ENCODE measurements around the gene PIK3CD.
A peak's percentile ranks its signal among the peaks of the same experiment; 100 is the strongest.

The PIK3CD gene

GRCh38 chr1:9654051-9654833 lies 2.7 kb downstream of the PIK3CD start:
- H3K4me3 Mint-ChIP-seq, result peak overlapping the region; percentile 99
- no peaks in the 10 kb centered on the region for H3K27me3 Mint-ChIP-seq
- DNase-seq (peak in 1 of 3 experiments; percentile 16), ATAC-seq (replicated peaks) (no peak)
- H3K4me1 Mint-ChIP-seq (ENCODE audit: low read depth in 2 of 2), result peaks cover 61 to 72% of the 10 kb centered on the region in 2 donors
- H3K36me3 Mint-ChIP-seq (ENCODE audit: insufficient read depth), result peaks cover 60% of the 10 kb centered on the region
- no peaks in the 10 kb centered on the region for H3K9me3 Mint-ChIP-seq
- H3K27ac Mint-ChIP-seq, result peak overlapping the region; percentile 96 to 98

- Mint-ChIP-seq H3K36me3 (ENCODE audit: insufficient read depth) (peaks cover 68% of the 10 kb centered on the region), H3K4me3 (peak overlapping the region; percentile 99)
- peak; percentile 40 to 42 (median 42) for DNase-seq
These were observed 3.5 kb downstream of the PIK3CD start for GRCh38 chr1:9654834-9655723.

GRCh38 chr1:9655836-9656235 lies 4.3 kb downstream of the PIK3CD start:
- peaks cover 73% of the 10 kb centered on the region for H3K36me3 Mint-ChIP-seq (ENCODE audit: insufficient read depth)
- H3K27ac Mint-ChIP-seq, result peak overlapping the region; percentile 96 to 98
- peaks cover 65 to 82% of the 10 kb centered on the region in 2 donors for H3K4me1 Mint-ChIP-seq (ENCODE audit: low read depth in 2 of 2)
- no peak for DNase-seq
- H3K9me3 Mint-ChIP-seq, result no peaks in the 10 kb centered on the region
- H3K27me3 Mint-ChIP-seq, result no peaks in the 10 kb centered on the region
- no peak for ATAC-seq (replicated peaks)
- peak overlapping the region; percentile 99 for H3K4me3 Mint-ChIP-seq

More at GRCh38 chr1:9654834-9655723, 3.5 kb downstream of the PIK3CD start:
- H3K27ac Mint-ChIP-seq, result peak overlapping the region; percentile 96 to 98
- peak; percentile 41 for ATAC-seq (replicated peaks)
- H3K9me3 Mint-ChIP-seq, result no peaks in the 10 kb centered on the region
- H3K27me3 Mint-ChIP-seq, result no peaks in the 10 kb centered on the region
- H3K4me1 Mint-ChIP-seq (ENCODE audit: low read depth in 2 of 2), result peaks cover 64 to 80% of the 10 kb centered on the region in 2 donors

GRCh38 chr1:9657521-9658032 lies 6.0 kb downstream of the PIK3CD start:
- DNase-seq (no peak), ATAC-seq (replicated peaks) (no peak)
- Mint-ChIP-seq H3K36me3 (ENCODE audit: insufficient read depth) (peaks cover 73% of the 10 kb centered on the region), H3K27me3 (no peaks in the 10 kb centered on the region), H3K4me1 (ENCODE audit: low read depth in 2 of 2) (peaks cover 64 to 79% of the 10 kb centered on the region in 2 donors), H3K9me3 (no peaks in the 10 kb centered on the region), H3K27ac (peak overlapping the region; percentile 68 to 98), H3K4me3 (peak overlapping the region; percentile 99)

- H3K9me3 Mint-ChIP-seq, result no peaks in the 10 kb centered on the region
- peak overlapping the region; percentile 68 to 98 for H3K27ac Mint-ChIP-seq
- H3K4me3 Mint-ChIP-seq, result peak overlapping the region; percentile 99
- no peaks in the 10 kb centered on the region for H3K27me3 Mint-ChIP-seq
- peaks cover 64 to 77% of the 10 kb centered on the region in 2 donors for H3K4me1 Mint-ChIP-seq (ENCODE audit: low read depth in 2 of 2)
- DNase-seq (no peak), ATAC-seq (replicated peaks) (peak; percentile 11)
- H3K36me3 Mint-ChIP-seq (ENCODE audit: insufficient read depth), result peaks cover 67% of the 10 kb centered on the region
These were observed 6.7 kb downstream of the PIK3CD start for GRCh38 chr1:9658199-9658598.

- no peaks in the 10 kb centered on the region for H3K9me3 Mint-ChIP-seq
- no peak for DNase-seq
- peak overlapping the region in 1 of 2 donors; percentile 55 for H3K4me3 Mint-ChIP-seq
- no peaks in the 10 kb centered on the region for H3K27me3 Mint-ChIP-seq
- ATAC-seq (replicated peaks), result no peak
- no peak overlapping the region for H3K27ac Mint-ChIP-seq
- peaks cover 56 to 67% of the 10 kb centered on the region in 2 donors for H3K4me1 Mint-ChIP-seq (ENCODE audit: low read depth in 2 of 2)
- peaks cover 60% of the 10 kb centered on the region for H3K36me3 Mint-ChIP-seq (ENCODE audit: insufficient read depth)
These were observed 7.8 kb downstream of the PIK3CD start for GRCh38 chr1:9659328-9659727.

- H3K4me1 Mint-ChIP-seq (ENCODE audit: low read depth in 2 of 2), result peaks cover 43 to 51% of the 10 kb centered on the region in 2 donors
- peaks cover 75% of the 10 kb centered on the region for H3K36me3 Mint-ChIP-seq (ENCODE audit: insufficient read depth)
- ATAC-seq (replicated peaks) (no peak), DNase-seq (no peak)
- H3K27ac Mint-ChIP-seq, result no peak overlapping the region
- no peak overlapping the region for H3K4me3 Mint-ChIP-seq
- no peaks in the 10 kb centered on the region for H3K9me3 Mint-ChIP-seq
- no peaks in the 10 kb centered on the region for H3K27me3 Mint-ChIP-seq
These were observed 11.7 kb downstream of the PIK3CD start for GRCh38 chr1:9663257-9663656.

GRCh38 chr1:9665193-9665592 lies 13.7 kb downstream of the PIK3CD start:
- Mint-ChIP-seq H3K4me3 (peak overlapping the region in 1 of 2 donors; percentile 6), H3K9me3 (no peaks in the 10 kb centered on the region), H3K36me3 (ENCODE audit: insufficient read depth) (peaks cover 80% of the 10 kb centered on the region), H3K27me3 (no peaks in the 10 kb centered on the region), H3K4me1 (ENCODE audit: low read depth in 2 of 2) (peaks cover 44 to 46% of the 10 kb centered on the region in 2 donors), H3K27ac (peak overlapping the region; percentile 86 to 91)
- no peak for DNase-seq
- ATAC-seq (replicated peaks), result no peak

- peaks cover 49 to 52% of the 10 kb centered on the region in 2 donors for H3K4me1 Mint-ChIP-seq (ENCODE audit: low read depth in 2 of 2)
- DNase-seq (no peak), ATAC-seq (replicated peaks) (no peak)
- H3K4me3 Mint-ChIP-seq, result no peak overlapping the region
- no peaks in the 10 kb centered on the region for H3K27me3 Mint-ChIP-seq
- no peaks in the 10 kb centered on the region for H3K9me3 Mint-ChIP-seq
- peaks cover 85% of the 10 kb centered on the region for H3K36me3 Mint-ChIP-seq (ENCODE audit: insufficient read depth)
- H3K27ac Mint-ChIP-seq, result peak overlapping the region; percentile 67 to 89
These were observed 16.5 kb downstream of the PIK3CD start for GRCh38 chr1:9668080-9668479.

- Mint-ChIP-seq H3K4me3 (peak overlapping the region; percentile 7 to 19), H3K27ac (peak overlapping the region; percentile 67 to 89), H3K9me3 (no peaks in the 10 kb centered on the region), H3K4me1 (ENCODE audit: low read depth in 2 of 2) (peaks cover 47 to 59% of the 10 kb centered on the region in 2 donors), H3K36me3 (ENCODE audit: insufficient read depth) (peaks cover 95% of the 10 kb centered on the region), H3K27me3 (no peaks in the 10 kb centered on the region)
- no peak for ATAC-seq (replicated peaks)
- DNase-seq, result no peak
These were observed 18.6 kb downstream of the PIK3CD start for GRCh38 chr1:9670085-9670484.

GRCh38 chr1:9671377-9672140 lies 20.0 kb downstream of the PIK3CD start:
- H3K9me3 Mint-ChIP-seq, result no peaks in the 10 kb centered on the region
- H3K27me3 Mint-ChIP-seq, result no peaks in the 10 kb centered on the region
- H3K36me3 Mint-ChIP-seq (ENCODE audit: insufficient read depth), result peaks cover 94% of the 10 kb centered on the region
- DNase-seq (no peak), ATAC-seq (replicated peaks) (no peak)
- peaks cover 47 to 56% of the 10 kb centered on the region in 2 donors for H3K4me1 Mint-ChIP-seq (ENCODE audit: low read depth in 2 of 2)
- peak overlapping the region; percentile 22 to 40 for H3K4me3 Mint-ChIP-seq
- peak overlapping the region; percentile 89 for H3K27ac Mint-ChIP-seq

- peaks cover 55 to 64% of the 10 kb centered on the region in 2 donors for H3K4me1 Mint-ChIP-seq (ENCODE audit: low read depth in 2 of 2)
- ATAC-seq (replicated peaks) (no peak), DNase-seq (no peak)
- H3K4me3 Mint-ChIP-seq, result no peak overlapping the region
- no peaks in the 10 kb centered on the region for H3K27me3 Mint-ChIP-seq
- no peaks in the 10 kb centered on the region for H3K9me3 Mint-ChIP-seq
- peak overlapping the region; percentile 89 for H3K27ac Mint-ChIP-seq
- H3K36me3 Mint-ChIP-seq (ENCODE audit: insufficient read depth), result peaks cover 94% of the 10 kb centered on the region
These were observed 20.9 kb downstream of the PIK3CD start for GRCh38 chr1:9672444-9672843.

- H3K4me3 Mint-ChIP-seq, result no peak overlapping the region
- DNase-seq (no peak), ATAC-seq (replicated peaks) (no peak)
- no peaks in the 10 kb centered on the region for H3K9me3 Mint-ChIP-seq
- H3K36me3 Mint-ChIP-seq (ENCODE audit: insufficient read depth), result peaks cover 87% of the 10 kb centered on the region
- no peaks in the 10 kb centered on the region for H3K27me3 Mint-ChIP-seq
- H3K4me1 Mint-ChIP-seq (ENCODE audit: low read depth in 2 of 2), result peaks cover 51 to 71% of the 10 kb centered on the region in 2 donors
- H3K27ac Mint-ChIP-seq, result peak overlapping the region in 1 of 2 donors; percentile 91
These were observed 23.9 kb downstream of the PIK3CD start for GRCh38 chr1:9675393-9675792.
